Neural cell (in vitro differentiated cells): ENCODE results near the gene CLASP1.

ENCODE experiments used
- EP300 ChIP-seq: fragments of 450-650 bp; conservative IDR thresholded peaks from 2 replicates; pipeline ENCODE4 v1.6.1; 2014; ENCODE audit warnings: antibody characterized with exemption, mild to moderate bottlenecking, moderate library complexity; ENCODE audit not compliant: poor library complexity, severe bottlenecking
- EZH2 ChIP-seq: fragments of 200-600, 300-800 bp; shearing (Covaris generic), sonication (generic); IDR thresholded peaks from 2 replicates; pipeline ENCODE4 v1.6.1; 2014; ENCODE audit warnings: antibody characterized with exemption, low read length, borderline replicate concordance, mild to moderate bottlenecking; ENCODE audit not compliant: insufficient read depth, poor library complexity, severe bottlenecking
- POLR2AphosphoS5 ChIP-seq: IDR thresholded peaks from 2 replicates; pipeline ENCODE4 v1.6.1; 2012
- RAD21 ChIP-seq: fragments of 450-650 bp; conservative IDR thresholded peaks from 2 replicates; pipeline ENCODE4 v1.6.1; 2014; ENCODE audit warnings: antibody characterized with exemption, mild to moderate bottlenecking, moderate library complexity
- TF ChIP-seq, protein P1 (sequence below): fragments of 450-650 bp; IDR thresholded peaks from 2 replicates; pipeline ENCODE4 v1.5.1; 2014; ENCODE audit warnings: antibody characterized with exemption, mild to moderate bottlenecking, moderate library complexity; ENCODE audit not compliant: poor library complexity, severe bottlenecking

- TF ChIP-seq POLR2AphosphoS5 = no peak
- no peak for TF ChIP-seq EP300
- no peak for TF ChIP-seq RAD21
- TF ChIP-seq, protein P1, sequence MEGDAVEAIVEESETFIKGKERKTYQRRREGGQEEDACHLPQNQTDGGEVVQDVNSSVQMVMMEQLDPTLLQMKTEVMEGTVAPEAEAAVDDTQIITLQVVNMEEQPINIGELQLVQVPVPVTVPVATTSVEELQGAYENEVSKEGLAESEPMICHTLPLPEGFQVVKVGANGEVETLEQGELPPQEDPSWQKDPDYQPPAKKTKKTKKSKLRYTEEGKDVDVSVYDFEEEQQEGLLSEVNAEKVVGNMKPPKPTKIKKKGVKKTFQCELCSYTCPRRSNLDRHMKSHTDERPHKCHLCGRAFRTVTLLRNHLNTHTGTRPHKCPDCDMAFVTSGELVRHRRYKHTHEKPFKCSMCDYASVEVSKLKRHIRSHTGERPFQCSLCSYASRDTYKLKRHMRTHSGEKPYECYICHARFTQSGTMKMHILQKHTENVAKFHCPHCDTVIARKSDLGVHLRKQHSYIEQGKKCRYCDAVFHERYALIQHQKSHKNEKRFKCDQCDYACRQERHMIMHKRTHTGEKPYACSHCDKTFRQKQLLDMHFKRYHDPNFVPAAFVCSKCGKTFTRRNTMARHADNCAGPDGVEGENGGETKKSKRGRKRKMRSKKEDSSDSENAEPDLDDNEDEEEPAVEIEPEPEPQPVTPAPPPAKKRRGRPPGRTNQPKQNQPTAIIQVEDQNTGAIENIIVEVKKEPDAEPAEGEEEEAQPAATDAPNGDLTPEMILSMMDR = no peak
- no peak for TF ChIP-seq EZH2
Observed at GRCh38 chr2:121489284-121489683, 160.0 kb downstream of the CLASP1 start.
